Lung (tissue), 12 donors: ENCODE measurements around the gene SH3BGRL. TPM values are rescaled to one million over a fixed set of nuclear protein-coding genes. Genes with fewer than 3 reads are reported as not detected.

Experiments
- ATAC-seq: fragments of 200-7000 bp; cut with Tn5 transposase; one replicate; pipeline ENCODE4 v1.9.1; 2020; ENCODE audit warnings: moderate number of reproducible peaks; ENCODE audit not compliant: insufficient read depth, low FRiP score
- DNase-seq, 3 donors: peaks; one replicate each; pipeline ENCODE4 v3.0.0-alpha.2; 2013 to 2017
- H3K27ac ChIP-seq, 2 donors: one replicate each; pipeline ENCODE4 v1.5.1; 2013; ENCODE audit warnings: mild to moderate bottlenecking in 2 of 2, moderate library complexity in 2 of 2, control low read depth in 1 of 2, inconsistent platforms in 1 of 2, low read depth in 1 of 2, low read length in 1 of 2
- H3K27me3 ChIP-seq, 3 donors: one replicate each; pipeline ENCODE4 v1.5.1; 2013; ENCODE audit warnings: low read length in 2 of 3; ENCODE audit not compliant: control insufficient read depth in 3 of 3, insufficient read depth in 3 of 3
- H3K36me3 ChIP-seq, 4 donors: one replicate each; pipeline ENCODE4 v1.5.1; 2013; ENCODE audit warnings: low read length in 4 of 4, mild to moderate bottlenecking in 1 of 4, moderate library complexity in 1 of 4; ENCODE audit not compliant: control insufficient read depth in 4 of 4, insufficient read depth in 4 of 4
- H3K4me1 ChIP-seq, 5 donors: one replicate each; pipeline ENCODE4 v1.5.1; 2013; ENCODE audit warnings: low read length in 5 of 5, mild to moderate bottlenecking in 2 of 5, moderate library complexity in 1 of 5; ENCODE audit not compliant: control insufficient read depth in 5 of 5, insufficient read depth in 5 of 5
- H3K4me3 ChIP-seq: one replicate; pipeline ENCODE4 v1.5.1; 2013; ENCODE audit warnings: mild to moderate bottlenecking, control low read depth, moderate library complexity
- H3K9ac ChIP-seq, 2 donors: one replicate each; pipeline ENCODE4 v1.5.1; 2013; ENCODE audit warnings: low read length in 2 of 2, control low read depth in 1 of 2; ENCODE audit not compliant: insufficient read depth in 1 of 2
- H3K9me3 ChIP-seq, 4 donors: one replicate each; pipeline ENCODE4 v1.5.1; 2013; ENCODE audit warnings: low read length in 3 of 4, mild to moderate bottlenecking in 1 of 4, moderate library complexity in 1 of 4; ENCODE audit not compliant: control insufficient read depth in 4 of 4, insufficient read depth in 3 of 4
- CTCF ChIP-seq: IDR thresholded peaks from 2 replicates; pipeline ENCODE4 v1.5.1; 2012; ENCODE audit warnings: mild to moderate bottlenecking; ENCODE audit errors: control extremely low read depth, extremely low read depth
- WGBS, 2 donors: extraction: QIAGEN DNeasy Blood & Tissue Kit; methylation state at CpG; one replicate each; pipeline ENCODE4 v1.1.7; 2013; 5-methylcytosine and 5-hydroxymethylcytosine counted together
- polyA plus RNA-seq, 2 donors: library from polyadenylated mRNA; stranded (reverse); fragments of 200-250 nt; gene quantifications; one replicate each; pipeline ENCODE4 v1.2.1, GENCODE V29; 2013
- total RNA-seq, 2 donors: library from RNA; depleted of rRNA in 1 of 2; stranded (reverse); fragments of >200 nt in 1 of 2; gene quantifications; one replicate each; pipeline ENCODE4 v1.2.1, GENCODE V29; 2014 to 2021
- donor health status: control.
- donor health status: control.
- donor health status: Bipolar disorder and iron deficiency.
- donor health status: healthy.
- donor health status: DM: yes; HTN: yes; CAD: no.

The SH3BGRL gene
- total and polyA plus RNA-seq, 4 donors: 73.1 to 196 (median 92.9) TPM

DNA sequence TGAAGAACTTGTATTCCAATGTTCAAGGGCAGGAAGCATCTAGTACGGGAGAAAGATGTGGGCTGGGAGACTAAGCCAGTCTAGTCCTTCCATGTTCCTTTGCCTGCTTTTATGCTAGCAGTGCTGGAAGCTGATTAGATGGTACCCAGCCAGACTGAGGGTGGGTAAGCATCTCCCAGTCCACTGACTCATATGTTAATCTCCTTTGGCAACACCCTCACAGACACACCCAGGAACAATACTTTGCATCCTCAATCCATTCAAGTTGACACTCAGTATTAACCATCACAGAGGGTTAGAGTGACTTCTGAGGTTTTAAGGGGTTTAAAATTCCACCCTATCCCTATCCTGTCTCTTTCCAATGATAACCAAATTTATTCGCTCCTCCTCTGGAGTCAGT, 6.6 kb upstream of the SH3BGRL start:
- Histone ChIP-seq H3K27ac (no peak overlapping the region), H3K4me3 (no peak overlapping the region), H3K9ac (no peak overlapping the region), H3K27me3 (no peaks in the 10 kb centered on the region), H3K9me3 (peaks cover 0 to 4% (median 0%) of the 10 kb centered on the region in 4 donors), H3K4me1 (no peaks in the 10 kb centered on the region), H3K36me3 (no peaks in the 10 kb centered on the region)
- no peak for TF ChIP-seq CTCF
- DNase-seq (no peak), ATAC-seq (no peak)
- WGBS, 2 donors: 84 to 94% methylated on average over 2 of the region's 2 CpGs

DNA sequence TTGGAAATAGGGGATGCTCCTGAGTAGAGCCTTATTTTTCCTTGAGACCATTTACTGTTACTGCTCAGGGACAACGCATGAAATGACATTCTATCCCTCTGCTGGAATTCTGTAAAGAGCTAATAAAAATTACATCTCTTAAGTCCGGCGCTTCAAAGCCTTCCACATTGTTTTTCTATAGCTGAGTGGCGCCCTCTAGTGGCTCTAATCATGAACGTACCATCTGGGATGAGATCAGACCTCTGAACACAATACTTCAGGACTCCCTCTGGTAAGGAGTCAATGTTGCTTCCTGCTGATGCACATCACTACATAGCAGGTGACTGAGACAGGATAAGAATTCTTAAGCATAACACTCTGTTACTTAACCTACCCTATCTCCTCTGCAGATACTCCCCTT, 6.2 kb upstream of the SH3BGRL start:
- no peak overlapping the region for H3K4me3 ChIP-seq
- H3K27me3 ChIP-seq: no peaks in the 10 kb centered on the region
- no peak overlapping the region for H3K9ac ChIP-seq
- peaks cover 0 to 4% (median 0%) of the 10 kb centered on the region in 4 donors for H3K9me3 ChIP-seq
- ATAC-seq: no peak
- H3K27ac ChIP-seq: no peak overlapping the region
- no peaks in the 10 kb centered on the region for H3K36me3 ChIP-seq
- peak; percentile 41 for TF ChIP-seq CTCF
- H3K4me1 ChIP-seq: no peaks in the 10 kb centered on the region
- 7 to 13% methylated on average over 5 of the region's 5 CpGs for WGBS, 2 donors
- DNase-seq: peak; percentile 21 to 55 (median 39)

GRCh38 chrX:81201071-81201470, 831 bp upstream of the SH3BGRL start:
- ATAC-seq: no peak
- Histone ChIP-seq H3K4me1 (peaks cover 0 to 2% (median 0%) of the 10 kb centered on the region in 5 donors), H3K36me3 (no peaks in the 10 kb centered on the region), H3K27me3 (no peaks in the 10 kb centered on the region), H3K4me3 (no peak overlapping the region), H3K9me3 (no peaks in the 10 kb centered on the region), H3K27ac (no peak overlapping the region), H3K9ac (peak overlapping the region; percentile 17 to 97)
- WGBS, 2 donors: 44 to 50% methylated on average over 1 of the region's 1 CpG
- no peak for TF ChIP-seq CTCF
- DNase-seq: peak in 2 of 3 donors; percentile 52

DNA sequence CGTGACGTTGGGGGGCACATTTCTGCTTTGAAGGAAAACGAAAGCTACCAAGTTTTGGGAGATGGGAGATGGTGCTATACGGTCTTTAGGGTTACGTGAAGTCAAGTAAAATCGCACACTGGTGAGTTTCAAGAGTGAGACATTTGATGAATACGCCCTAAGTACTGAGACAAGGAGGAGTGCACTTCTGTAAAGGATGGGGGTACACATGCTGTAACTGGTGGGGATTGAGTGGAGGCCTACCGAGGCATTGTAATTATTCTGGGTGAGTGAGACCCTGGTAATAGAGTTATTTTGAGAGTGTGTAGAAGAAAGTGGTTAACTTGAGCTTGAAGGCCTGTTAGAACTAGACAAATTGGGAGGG, 536 bp downstream of the SH3BGRL start:
- Histone ChIP-seq H3K4me3 (peak overlapping the region; percentile 70), H3K4me1 (peaks cover 0 to 2% (median 0%) of the 10 kb centered on the region in 5 donors), H3K9ac (peak overlapping the region; percentile 89 to 96), H3K36me3 (no peaks in the 10 kb centered on the region), H3K27me3 (no peaks in the 10 kb centered on the region), H3K27ac (peak overlapping the region; percentile 56 to 86), H3K9me3 (no peaks in the 10 kb centered on the region)
- 0 to 26% methylated on average over 8 of the region's 8 CpGs for WGBS, 2 donors
- peak in 2 of 3 donors; percentile 26 to 56 for DNase-seq
- TF ChIP-seq CTCF: no peak
- ATAC-seq: no peak
